Smooth muscle cell (in vitro differentiated cells): ENCODE data around the gene CDCA8. TPM values are rescaled to one million over a fixed set of nuclear protein-coding genes. Genes with fewer than 3 reads are reported as not detected.

ENCODE experiments used
- DNase-seq: peaks from one replicate; lab custom pipeline; 2025; ENCODE audit not compliant: unreplicated experiment; lab: John Stamatoyannopoulos, UW
- H2AFZ ChIP-seq: fragments of 200-600 bp; sonication (generic); 2 replicates; pipeline ENCODE4 v1.6.0; 2016; ENCODE audit warnings: antibody characterized with exemption, low read depth, mild to moderate bottlenecking
- H3F3A ChIP-seq: fragments of 200-600 bp; sonication (generic); 2 replicates; pipeline ENCODE4 v1.6.0; 2017; ENCODE audit warnings: antibody characterized with exemption, low read depth
- H3K27ac ChIP-seq: fragments of 200-600 bp; sonication (generic); 2 replicates; pipeline ENCODE4 v1.5.1; 2016; ENCODE audit warnings: low read depth, mild to moderate bottlenecking
- H3K27me3 ChIP-seq: fragments of 200-600 bp; sonication (generic); 2 replicates; pipeline ENCODE4 v1.6.1; 2016; ENCODE audit warnings: low read depth, mild to moderate bottlenecking
- H3K36me3 ChIP-seq: fragments of 200-600 bp; sonication (generic); 2 replicates; pipeline ENCODE4 v1.5.1; 2016; ENCODE audit warnings: low read depth
- H3K4me1 ChIP-seq: fragments of 200-600 bp; sonication (generic); 2 replicates; pipeline ENCODE4 v1.5.1; 2016; ENCODE audit warnings: low read depth
- H3K4me2 ChIP-seq: fragments of 200-600 bp; sonication (generic); 2 replicates; pipeline ENCODE4 v1.6.0; 2016; ENCODE audit warnings: mild to moderate bottlenecking
- H3K4me3 ChIP-seq: fragments of 200-600 bp; sonication (generic); 2 replicates; pipeline ENCODE4 v1.5.1; 2016; ENCODE audit warnings: mild to moderate bottlenecking
- H3K79me2 ChIP-seq: fragments of 200-600 bp; sonication (generic); 2 replicates; pipeline ENCODE4 v1.6.0; 2016; ENCODE audit warnings: low read depth, mild to moderate bottlenecking
- H3K9ac ChIP-seq: fragments of 200-600 bp; sonication (generic); 2 replicates; pipeline ENCODE4 v1.6.0; 2016; ENCODE audit warnings: low read depth
- H3K9me3 ChIP-seq: fragments of 200-600 bp; sonication (generic); replicated peaks from 2 replicates; pipeline ENCODE4 v1.5.1; 2016; ENCODE audit warnings: low read depth
- H4K20me1 ChIP-seq: fragments of 200-600 bp; sonication (generic); 2 replicates; pipeline ENCODE4 v1.6.0; 2016; ENCODE audit warnings: low read depth
- WGBS: methylation state at CpG from one replicate; pipeline ENCODE4 v1.1.7; 2016; ENCODE audit warnings: low lambda C conversion rate; 5-methylcytosine and 5-hydroxymethylcytosine counted together
- polyA plus RNA-seq: library from polyadenylated mRNA; unstranded; fragments of >200 nt; fragmentation: Nextera tagmentation; extraction: Ambion mirVana; gene quantifications from 2 replicates; pipeline ENCODE4 v1.2.1, GENCODE V29; 2016
- total RNA-seq: library from RNA; depleted of rRNA; stranded (reverse); fragments of >200 nt; gene quantifications from 2 replicates; pipeline ENCODE4 v1.2.3, GENCODE V29; 2014
- TF ChIP-seq, protein P1 (sequence below): fragments of 200-600 bp; sonication (generic); IDR thresholded peaks from 2 replicates; pipeline ENCODE4 v1.5.1; 2017; ENCODE audit warnings: borderline replicate concordance, mild to moderate bottlenecking, antibody characterized with exemption; ENCODE audit not compliant: insufficient read depth, poor library complexity, severe bottlenecking

The CDCA8 gene
- total RNA-seq, result 2.4 and 5.4 TPM in 2 replicates
- polyA plus RNA-seq, result 9.9 and 12.4 TPM in 2 replicates

DNA sequence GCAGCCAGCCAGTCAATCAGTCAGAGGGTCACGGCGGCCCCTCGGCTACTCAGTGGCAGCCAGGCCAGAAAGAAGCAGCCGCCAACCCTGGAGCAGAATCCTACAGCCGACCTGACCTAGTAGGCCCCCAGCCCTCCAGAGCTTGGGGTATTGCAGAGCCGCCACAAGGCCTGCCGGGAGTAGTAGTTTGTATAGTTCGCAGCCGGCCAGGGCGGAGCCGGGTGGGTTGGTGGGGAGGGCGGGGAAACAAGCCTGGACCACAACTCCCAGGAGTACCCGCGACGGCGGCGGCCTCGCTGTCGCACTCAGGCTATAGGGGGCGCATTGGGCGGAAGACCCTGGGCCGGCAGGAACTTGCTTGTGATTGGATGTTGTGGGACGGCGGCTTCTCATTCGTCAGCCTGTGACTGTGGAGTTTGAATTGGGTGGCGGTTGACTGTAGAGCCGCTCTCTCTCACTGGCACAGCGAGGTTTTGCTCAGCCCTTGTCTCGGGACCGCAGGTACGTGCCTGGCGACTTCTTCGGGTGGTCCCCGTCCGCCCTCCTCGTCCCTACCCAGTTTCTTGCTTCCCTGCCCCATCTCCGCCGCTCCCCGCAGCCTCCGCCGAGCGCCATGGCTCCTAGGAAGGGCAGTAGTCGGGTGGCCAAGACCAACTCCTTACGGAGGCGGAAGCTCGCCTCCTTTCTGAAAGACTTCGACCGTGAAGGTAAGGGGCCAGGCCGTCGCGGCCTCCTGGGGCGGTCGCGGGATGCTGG lies at the start of gene CDCA8:
CDCA8 (plus strand) TSS at position 439 of the 756 bp plus-strand sequence; CDS start at position 614, 175 bp downstream.
- Histone ChIP-seq H4K20me1 (no peaks in the 10 kb centered on the region), H3K79me2 (peaks cover 25% of the 10 kb centered on the region), H3K4me3 (peak within 1 kb of the TSS; percentile 78), H3K27me3 (no peaks in the 10 kb centered on the region), H3K4me2 (peak within 1 kb of the TSS; percentile 94), H3F3A (no peaks in the 10 kb centered on the region), H3K9me3 (no peaks in the 10 kb centered on the region), H3K9ac (peak within 1 kb of the TSS; percentile 59), H3K27ac (peak within 1 kb of the TSS; percentile 30), H3K36me3 (no peaks in the 10 kb centered on the region), H3K4me1 (peaks cover 7% of the 10 kb centered on the region), H2AFZ (peak within 1 kb of the TSS; percentile 95)
- under 1% methylated on average over 48 of the region's 54 CpGs for WGBS
- peak; percentile 92 for DNase-seq
- TF ChIP-seq, protein P1, sequence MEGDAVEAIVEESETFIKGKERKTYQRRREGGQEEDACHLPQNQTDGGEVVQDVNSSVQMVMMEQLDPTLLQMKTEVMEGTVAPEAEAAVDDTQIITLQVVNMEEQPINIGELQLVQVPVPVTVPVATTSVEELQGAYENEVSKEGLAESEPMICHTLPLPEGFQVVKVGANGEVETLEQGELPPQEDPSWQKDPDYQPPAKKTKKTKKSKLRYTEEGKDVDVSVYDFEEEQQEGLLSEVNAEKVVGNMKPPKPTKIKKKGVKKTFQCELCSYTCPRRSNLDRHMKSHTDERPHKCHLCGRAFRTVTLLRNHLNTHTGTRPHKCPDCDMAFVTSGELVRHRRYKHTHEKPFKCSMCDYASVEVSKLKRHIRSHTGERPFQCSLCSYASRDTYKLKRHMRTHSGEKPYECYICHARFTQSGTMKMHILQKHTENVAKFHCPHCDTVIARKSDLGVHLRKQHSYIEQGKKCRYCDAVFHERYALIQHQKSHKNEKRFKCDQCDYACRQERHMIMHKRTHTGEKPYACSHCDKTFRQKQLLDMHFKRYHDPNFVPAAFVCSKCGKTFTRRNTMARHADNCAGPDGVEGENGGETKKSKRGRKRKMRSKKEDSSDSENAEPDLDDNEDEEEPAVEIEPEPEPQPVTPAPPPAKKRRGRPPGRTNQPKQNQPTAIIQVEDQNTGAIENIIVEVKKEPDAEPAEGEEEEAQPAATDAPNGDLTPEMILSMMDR, result peak; percentile 61

DNA sequence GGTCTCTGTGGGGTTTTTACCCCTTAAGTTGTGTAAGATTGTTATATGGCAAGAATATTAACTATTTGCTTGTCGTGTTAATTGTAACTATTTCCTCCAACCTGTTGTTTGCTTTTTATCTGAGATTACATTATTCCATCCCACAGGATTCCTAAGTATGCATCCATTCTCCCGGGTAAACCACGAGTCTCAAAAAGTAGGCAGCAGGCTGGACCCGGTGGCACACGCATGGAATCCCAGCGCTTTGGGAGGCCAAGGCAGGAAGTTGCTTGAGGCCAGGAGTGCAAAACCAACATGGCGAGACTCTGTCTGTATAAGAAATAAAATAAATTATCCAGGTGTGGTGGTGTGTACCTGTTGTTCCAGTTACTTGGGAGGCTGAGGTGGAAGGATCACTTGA lies 45.0 kb upstream of the CDCA8 start:
- Histone ChIP-seq H3K4me1 (no peaks in the 10 kb centered on the region), H3K9me3 (no peaks in the 10 kb centered on the region), H4K20me1 (no peaks in the 10 kb centered on the region), H3K79me2 (no peaks in the 10 kb centered on the region), H3K36me3 (no peaks in the 10 kb centered on the region), H3K27ac (no peak overlapping the region), H3K9ac (no peak overlapping the region), H3F3A (no peaks in the 10 kb centered on the region), H3K4me2 (no peak overlapping the region), H2AFZ (no peak overlapping the region), H3K27me3 (peaks cover 26% of the 10 kb centered on the region), H3K4me3 (no peak overlapping the region)
- DNase-seq, result no peak
- 79% methylated on average over 7 of the region's 7 CpGs for WGBS
- TF ChIP-seq, protein P1, result no peak

DNA sequence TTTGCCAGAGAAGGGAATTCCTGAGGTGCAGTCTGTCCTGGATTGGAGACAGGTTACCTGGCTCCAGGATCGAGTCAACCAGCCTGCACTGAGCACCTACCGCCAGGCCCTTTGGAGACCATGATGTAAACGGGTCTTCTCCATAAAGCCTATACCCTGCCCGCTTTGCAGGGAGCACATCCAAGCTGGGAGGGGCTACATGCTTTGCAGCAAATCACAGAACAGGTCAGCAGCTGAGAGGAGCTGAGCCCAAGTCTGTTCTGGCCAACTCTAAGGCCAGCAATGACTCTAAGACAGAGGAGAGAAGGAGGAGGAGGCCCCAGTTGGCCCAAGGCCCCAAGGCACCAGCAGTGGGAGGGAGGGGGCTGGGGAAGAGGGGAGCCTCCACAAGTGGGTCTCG lies 42.1 kb upstream of the CDCA8 start:
- TF ChIP-seq, protein P1, result no peak
- no peak overlapping the region for H3K4me3 ChIP-seq
- no peak overlapping the region for H3K9ac ChIP-seq
- H3K27me3 ChIP-seq, result no peaks in the 10 kb centered on the region
- H2AFZ ChIP-seq, result no peak overlapping the region
- no peaks in the 10 kb centered on the region for H4K20me1 ChIP-seq
- no peaks in the 10 kb centered on the region for H3F3A ChIP-seq
- no peak overlapping the region for H3K27ac ChIP-seq
- DNase-seq, result no peak
- no peaks in the 10 kb centered on the region for H3K4me1 ChIP-seq
- H3K4me2 ChIP-seq, result no peak overlapping the region
- no peaks in the 10 kb centered on the region for H3K36me3 ChIP-seq
- no peaks in the 10 kb centered on the region for H3K79me2 ChIP-seq
- WGBS, result 80% methylated on average over 5 of the region's 5 CpGs
- H3K9me3 ChIP-seq, result no peaks in the 10 kb centered on the region

DNA sequence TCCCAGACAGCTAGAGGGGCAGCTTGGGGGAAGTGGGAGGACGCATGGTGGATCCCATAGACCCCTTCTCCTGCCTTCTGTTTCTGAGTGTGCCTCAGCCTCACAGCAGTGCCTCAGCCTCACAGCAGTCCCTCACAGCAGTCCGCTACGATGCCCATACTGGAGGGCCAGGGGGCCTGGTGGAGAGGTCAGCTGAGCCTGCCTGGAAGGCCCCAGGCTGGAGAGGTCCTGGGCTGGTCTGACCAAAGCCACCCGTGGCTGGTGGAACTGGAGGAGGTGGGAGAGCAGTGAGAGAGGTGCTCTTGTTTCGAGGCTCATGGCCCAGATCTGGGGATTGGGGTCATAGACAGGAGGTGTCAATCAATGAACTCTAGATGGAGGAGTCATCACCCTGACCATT lies 41.6 kb upstream of the CDCA8 start:
- Histone ChIP-seq H3K27me3 (no peaks in the 10 kb centered on the region), H4K20me1 (no peaks in the 10 kb centered on the region), H3K9me3 (no peaks in the 10 kb centered on the region), H3K9ac (no peak overlapping the region), H3K4me2 (no peak overlapping the region), H3K27ac (no peak overlapping the region), H3F3A (no peaks in the 10 kb centered on the region), H3K36me3 (no peaks in the 10 kb centered on the region), H3K4me3 (no peak overlapping the region), H2AFZ (no peak overlapping the region), H3K4me1 (no peaks in the 10 kb centered on the region), H3K79me2 (no peaks in the 10 kb centered on the region)
- TF ChIP-seq, protein P1, result no peak
- 91% methylated on average over 5 of the region's 5 CpGs for WGBS
- no peak for DNase-seq
